HCT116 (cell line): Measurements from ENCODE around the gene LRRC4C.

Source experiments
- CTCF ChIP-seq, 3 experiments: fragments of 200-600 bp in 1 of 3; sonication (generic) in 1 of 3; IDR thresholded peaks in 2 of 3; conservative IDR thresholded peaks in 1 of 3; 2 replicates each; pipeline ENCODE4 v1.5.1; 2012 to 2017; ENCODE audit warnings: low read depth in 2 of 3, low read length in 2 of 3, antibody characterized with exemption in 1 of 3, borderline replicate concordance in 1 of 3, control low read depth in 1 of 3, mild to moderate bottlenecking in 1 of 3, mixed read lengths in 1 of 3, mixed run types in 1 of 3, moderate library complexity in 1 of 3; ENCODE audit not compliant: insufficient read depth in 1 of 3
- EZH2 ChIP-seq: fragments of 200-600 bp; sonication (generic); IDR thresholded peaks from 2 replicates; pipeline ENCODE4 v1.6.1; 2017; ENCODE audit warnings: antibody characterized with exemption, mixed run types
- POLR2A ChIP-seq: IDR thresholded peaks from 2 replicates; pipeline ENCODE4 v1.7.0; 2011; ENCODE audit warnings: borderline replicate concordance; ENCODE audit not compliant: insufficient read depth, insufficient read length; ENCODE audit errors: extremely low read depth
- ZNF274 ChIP-seq: fragments of 200-500 bp; sonication (Bioruptor generic); IDR thresholded peaks from 2 replicates; pipeline ENCODE4 v1.6.1; 2014; ENCODE audit warnings: mild to moderate bottlenecking, low read depth, low read length, inconsistent platforms

DNA sequence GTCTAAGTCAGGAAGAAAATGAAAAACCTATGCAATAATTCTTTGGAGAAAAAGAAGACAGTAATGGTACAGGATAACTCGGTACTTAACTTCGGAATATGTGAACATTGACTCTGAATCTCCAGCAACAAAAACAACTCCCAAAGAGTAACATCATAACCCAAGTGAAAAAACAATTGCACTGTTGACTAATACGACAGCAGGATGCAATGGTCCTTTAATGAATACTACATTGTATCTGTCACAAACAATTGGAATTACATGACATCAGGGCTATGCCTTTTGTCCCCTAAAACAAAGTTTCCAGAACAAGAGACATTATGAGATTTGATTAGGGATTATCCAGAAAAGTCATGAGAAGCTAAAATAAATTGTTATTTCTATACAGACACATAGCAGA lies 1065.9 kb downstream of the LRRC4C start:
- no peak for TF ChIP-seq EZH2
- no peak for TF ChIP-seq ZNF274
- no peak for TF ChIP-seq POLR2A
- TF ChIP-seq CTCF (IDR thresholded peaks at IDR 0.05 in 2 of 3, conservative IDR thresholded peaks at IDR 0.05 in 1 of 3; ENCODE audit: borderline replicate concordance in 1 of 3, insufficient read depth in 1 of 3, low read depth in 2 of 3, low read length in 2 of 3) = no peak
